Activated T-helper 9 cell treated with anti-CD3 and anti-CD28 coated beads, Interleukin-2, amount 50 U/mL, for 16 hours (primary cell): ENCODE results near the gene SLPI.

ENCODE experiments used
- DNase-seq: peaks from one replicate; pipeline ENCODE4 v3.0.0-alpha.2; 2020; ENCODE audit warnings: low read depth

Gene SLPI

DNA sequence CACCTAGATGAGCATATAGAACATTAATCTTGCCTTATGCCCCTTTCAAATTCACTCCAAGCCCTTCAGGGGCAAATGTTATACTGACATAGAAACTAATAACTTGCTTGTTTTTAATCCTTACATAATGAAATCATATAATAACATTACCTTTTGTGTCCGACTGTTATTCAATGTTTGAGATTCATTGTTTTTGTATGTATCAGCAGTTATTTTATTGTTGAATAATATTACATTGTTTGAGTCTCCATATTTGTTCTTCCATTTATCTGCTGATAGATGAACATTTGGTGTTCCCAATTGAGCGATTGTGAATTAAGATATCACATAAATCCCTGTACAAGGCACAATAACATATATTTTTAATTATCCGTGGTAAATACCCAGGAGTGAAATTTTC, 41.5 kb downstream of the SLPI start:
- DNase-seq, result no peak

DNA sequence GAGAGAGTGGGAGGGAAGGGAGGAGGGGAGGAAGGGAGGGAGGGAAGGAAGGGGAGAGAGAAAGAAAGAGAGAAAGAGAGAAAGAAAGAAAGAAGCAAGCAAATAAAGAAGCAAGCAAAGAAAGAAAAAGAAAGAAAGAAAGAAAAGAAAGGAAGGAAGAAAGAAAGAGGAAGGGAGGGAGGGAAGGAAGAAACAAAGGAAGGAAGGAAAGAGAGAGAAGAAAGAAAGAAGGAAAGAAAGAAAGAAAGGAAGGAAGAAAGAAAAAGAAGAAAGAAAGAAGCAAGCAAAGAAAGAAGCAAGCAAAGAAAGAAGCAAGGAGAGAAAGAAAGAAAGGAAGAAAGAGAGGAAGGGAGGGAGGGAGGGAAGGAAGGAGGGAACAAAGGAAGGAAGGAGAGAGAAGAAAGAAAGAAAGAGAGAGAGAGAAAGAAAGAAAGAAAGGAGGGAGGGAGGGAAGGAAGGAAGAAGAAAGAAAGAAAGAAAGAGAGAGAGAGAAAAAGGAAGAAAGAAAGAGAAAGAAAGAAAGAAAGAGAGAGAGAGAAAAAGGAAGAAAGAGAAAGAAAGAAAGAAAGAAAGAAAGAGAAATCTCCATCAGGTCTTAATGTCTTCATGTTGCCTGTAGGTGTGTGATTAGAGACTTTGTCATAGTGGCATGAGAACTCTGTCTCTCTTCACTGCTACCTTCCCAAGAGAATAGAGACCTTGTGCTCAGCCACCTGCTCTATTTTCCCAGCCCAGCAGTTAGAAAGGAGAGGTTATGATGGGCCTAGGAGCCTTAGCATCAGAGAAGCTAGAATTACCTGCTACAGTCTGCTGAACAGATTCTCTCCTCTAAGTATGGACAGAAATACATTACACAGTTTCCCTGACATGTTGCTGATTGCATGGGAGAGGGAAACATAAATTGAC, 42.5 kb downstream of the SLPI start:
- no peak for DNase-seq

DNA sequence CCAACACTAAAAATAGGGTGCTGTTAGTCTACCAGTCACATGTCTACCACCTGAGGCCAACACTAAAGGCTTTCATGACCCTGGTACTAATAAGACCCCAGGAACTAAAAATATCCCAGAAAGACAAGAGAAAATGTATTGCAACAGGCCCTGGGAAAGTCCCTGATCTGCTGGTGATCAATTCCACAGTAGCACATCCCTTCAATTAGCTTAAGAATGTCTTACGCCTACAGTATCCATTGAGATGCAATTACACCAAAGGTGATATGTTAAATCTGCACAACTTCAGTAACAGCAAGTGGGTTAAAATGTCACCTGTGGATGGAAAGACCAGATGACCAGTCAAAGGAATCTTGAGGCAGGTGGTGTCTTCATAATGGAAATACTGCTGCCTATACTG, 44.4 kb downstream of the SLPI start:
- DNase-seq, result no peak

DNA sequence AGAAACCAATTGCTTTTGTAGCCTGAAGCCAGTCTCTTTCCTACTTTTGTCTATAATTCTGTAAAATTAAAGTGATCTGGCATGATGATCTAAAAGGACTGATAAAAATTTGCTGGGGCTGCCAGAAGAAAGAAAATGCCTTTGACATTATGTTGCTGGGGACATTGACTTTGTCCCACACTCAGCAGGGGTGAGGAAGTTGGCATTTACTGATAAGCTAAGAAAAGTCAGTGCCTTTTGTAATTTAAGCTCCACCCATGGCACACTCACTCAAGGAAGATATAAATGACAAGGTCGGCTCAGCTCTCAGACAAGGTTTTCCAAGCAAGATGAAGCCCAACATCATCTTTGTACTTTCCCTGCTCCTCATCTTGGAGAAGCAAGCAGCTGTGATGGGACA, 47.6 kb downstream of the SLPI start, which contains the start of gene SEMG1:
Gene SEMG1 (plus strand): TSS at position 309 of the 400 bp plus-strand sequence. CDS start 21 bp downstream, at position 330.
- no peak for DNase-seq
